Right lobe of liver (tissue), 4 donors: ENCODE results near the gene PTPN12.

Experiments
- CTCF ChIP-seq, 4 donors: fragments of 200-600 bp in 3 of 4; fragments of 450-650 bp in 1 of 4; IDR thresholded peaks; one replicate each; pipeline versions ENCODE4 v1.5.1 to v1.8.0; 2016 to 2022; ENCODE audit warnings: antibody characterized with exemption in 4 of 4, mild to moderate bottlenecking in 2 of 4
- POLR2A ChIP-seq: fragments of 450-650 bp; IDR thresholded peaks from one replicate; pipeline ENCODE4 v1.6.1; 2017; ENCODE audit warnings: antibody characterized with exemption, mild to moderate bottlenecking
- donor health status: DM: no; HTN: no; CAD: no.
- donor health status: DM: no; HTN: no; CAD: no.
- donor health status: DM: no; HTN: yes; CAD: no.

- no peak for TF ChIP-seq CTCF (IDR thresholded peaks at IDR 0.05)
- no peak for TF ChIP-seq POLR2A
Observed at GRCh38 chr7:77538281-77539212, 1.5 kb downstream of the PTPN12 start.
